Tibial nerve (tissue), 4 donors: ENCODE measurements around the gene DYNC1H1. TPM values are rescaled to one million over a fixed set of nuclear protein-coding genes. Genes with fewer than 3 reads are reported as not detected.
A peak's percentile ranks its signal among the peaks of the same experiment; 100 is the strongest.

Source experiments
- DNase-seq, 2 donors: peaks; one replicate each; pipeline ENCODE4 v3.0.0-alpha.2; 2019; ENCODE audit warnings: low spot score in 2 of 2
- H3K27ac ChIP-seq, 4 donors: fragments of 200-600 bp; sonication (generic) in 3 of 4; one replicate each; pipeline ENCODE4 v1.5.1; 2017 to 2019; ENCODE audit warnings: mild to moderate bottlenecking in 1 of 4
- H3K27me3 ChIP-seq, 2 donors: fragments of 200-600 bp; sonication (generic) in 1 of 2; one replicate each; pipeline versions ENCODE4 v1.5.1 to v1.6.0; 2017 to 2019
- H3K36me3 ChIP-seq, 3 donors: fragments of 200-600 bp; sonication (generic); one replicate each; pipeline ENCODE4 v1.5.1; 2018 to 2019
- H3K4me1 ChIP-seq, 4 donors: fragments of 200-600 bp; sonication (generic) in 3 of 4; one replicate each; pipeline ENCODE4 v1.5.1; 2017 to 2019
- H3K4me3 ChIP-seq, 4 donors: fragments of 200-600 bp; sonication (generic) in 3 of 4; one replicate each; pipeline ENCODE4 v1.5.1; 2017 to 2019; ENCODE audit warnings: mild to moderate bottlenecking in 1 of 4, moderate library complexity in 1 of 4
- H3K9me3 ChIP-seq, 4 donors: fragments of 200-600 bp; sonication (generic) in 3 of 4; one replicate each; pipeline ENCODE4 v1.5.1; 2017 to 2019
- CTCF ChIP-seq, 5 experiments: fragments of 200-600 bp in 3 of 5; fragments of 450-650 bp in 2 of 5; sonication (generic) in 3 of 5; IDR thresholded peaks; one replicate each; pipeline ENCODE4 v1.5.1; 2016 to 2019; ENCODE audit warnings: antibody characterized with exemption in 5 of 5, mild to moderate bottlenecking in 3 of 5, moderate library complexity in 2 of 5
- EP300 ChIP-seq, 2 donors: sonication (generic); formaldehyde crosslinking; IDR thresholded peaks; one replicate each; pipeline ENCODE4 v1.6.1; 2017; ENCODE audit warnings: antibody characterized with exemption in 2 of 2, mild to moderate bottlenecking in 1 of 2
- POLR2A ChIP-seq, 2 donors: fragments of 450-650 bp; IDR thresholded peaks; one replicate each; pipeline ENCODE4 v1.6.1; 2017; ENCODE audit warnings: antibody characterized with exemption in 2 of 2, mild to moderate bottlenecking in 2 of 2, moderate library complexity in 2 of 2
- WGBS, 2 donors: methylation state at CpG; one replicate each; pipeline ENCODE4 v1.1.5; 2018; 5-methylcytosine and 5-hydroxymethylcytosine counted together
- total RNA-seq, 4 donors: library from RNA; depleted of rRNA; stranded (reverse); fragments of >200 nt; gene quantifications; one replicate each; pipeline ENCODE4 v1.1.0, GENCODE V29; 2016

Gene DYNC1H1
- total RNA-seq, 4 donors from 2014 or later: 506 to 690 (median 631) TPM

DNA sequence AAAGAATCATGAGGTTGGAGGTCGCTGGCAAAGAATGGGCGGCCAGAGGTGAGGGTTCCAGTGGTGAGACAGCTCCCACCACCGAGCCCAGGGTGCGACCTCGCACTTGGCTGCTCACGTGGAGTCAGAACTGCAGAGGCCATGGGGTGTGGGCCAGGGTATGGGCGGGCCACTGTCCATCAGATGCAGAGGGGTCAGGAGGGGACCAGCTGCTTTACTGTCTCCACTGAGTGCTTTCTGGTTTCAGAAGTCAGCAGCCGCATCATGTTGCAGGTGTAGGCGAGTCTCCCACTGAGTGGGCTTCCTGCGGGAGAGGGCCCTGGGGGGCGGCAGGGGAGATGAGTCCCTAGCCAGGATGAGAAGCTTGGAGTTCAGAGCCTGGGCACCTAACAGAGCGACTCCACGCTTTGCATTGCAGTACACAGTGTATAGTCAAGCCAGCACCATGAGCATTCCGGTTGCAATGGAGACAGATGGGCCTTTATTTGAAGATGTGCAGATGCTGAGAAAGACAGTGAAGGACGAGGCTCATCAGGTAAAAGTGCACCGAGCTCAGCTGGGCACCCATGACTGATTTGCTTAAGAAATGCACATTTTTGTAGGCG is 46.9 kb upstream of the DYNC1H1 start:
- Histone ChIP-seq H3K4me3 (no peak overlapping the region), H3K36me3 (peaks cover 0 to 80% (median 0%) of the 10 kb centered on the region in 3 donors), H3K9me3 (no peaks in the 10 kb centered on the region), H3K27me3 (no peaks in the 10 kb centered on the region), H3K27ac (peak overlapping the region in 2 of 4 donors; percentile 43 to 50), H3K4me1 (peaks cover 0 to 12% (median 0%) of the 10 kb centered on the region in 4 donors)
- no peak for DNase-seq
- WGBS, 2 donors: 61% methylated on average over 16 to 17 of the region's 17 CpGs
- TF ChIP-seq EP300 (IDR thresholded peaks at IDR 0.05) (no peak), CTCF (IDR thresholded peaks at IDR 0.05) (no peak), POLR2A (IDR thresholded peaks at IDR 0.05) (no peak)

DNA sequence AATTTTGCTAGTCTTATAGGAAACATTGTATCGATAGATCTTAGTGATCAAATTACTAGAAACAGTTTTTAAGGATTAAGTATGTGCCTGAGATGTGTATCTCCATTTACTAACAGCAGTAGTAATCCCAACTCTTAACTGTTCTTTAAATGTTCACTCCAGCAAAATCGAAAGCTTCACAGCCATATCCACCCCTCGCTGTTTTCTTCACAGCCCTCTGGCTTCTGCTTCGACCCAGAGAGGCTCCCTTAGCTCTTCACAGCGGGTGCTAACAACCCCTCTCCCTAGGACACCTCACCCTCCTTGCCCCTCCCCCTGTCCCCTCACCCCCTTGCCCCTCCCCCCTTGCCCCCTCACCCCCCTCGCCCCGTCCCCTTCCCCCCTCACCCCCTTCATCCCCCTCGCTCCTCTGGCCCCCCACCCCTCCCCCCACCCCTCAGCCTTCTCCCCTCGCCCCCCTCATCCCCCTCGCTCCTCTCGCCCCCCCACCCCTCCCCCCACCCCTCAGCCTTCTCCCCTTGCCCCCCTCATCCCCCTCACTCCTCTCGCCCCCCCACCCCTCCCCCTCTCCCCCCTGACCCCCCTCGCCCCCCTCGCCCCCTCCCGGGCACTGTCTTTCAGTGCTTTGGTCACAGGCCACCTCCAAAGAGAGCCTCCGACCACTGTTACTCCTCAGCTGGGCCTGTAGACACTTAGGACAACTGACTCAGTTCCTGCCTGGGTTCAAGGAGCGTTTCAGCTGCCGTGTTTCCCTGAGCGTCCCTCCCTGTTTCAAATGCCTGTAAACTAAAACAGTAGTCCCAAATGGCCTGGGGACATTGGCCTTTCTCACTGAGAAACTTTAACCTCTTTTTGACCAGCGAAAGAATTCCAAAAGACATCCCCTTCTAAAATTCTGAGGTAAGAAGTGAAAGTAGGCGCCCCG is 46.0 kb upstream of the DYNC1H1 start:
- Histone ChIP-seq H3K27me3 (no peaks in the 10 kb centered on the region), H3K4me3 (no peak overlapping the region), H3K4me1 (peaks cover 0 to 12% (median 0%) of the 10 kb centered on the region in 4 donors), H3K36me3 (peaks cover 0 to 78% (median 0%) of the 10 kb centered on the region in 3 donors), H3K27ac (no peak overlapping the region), H3K9me3 (no peaks in the 10 kb centered on the region)
- TF ChIP-seq CTCF (IDR thresholded peaks at IDR 0.05) (no peak), EP300 (IDR thresholded peaks at IDR 0.05) (no peak), POLR2A (IDR thresholded peaks at IDR 0.05) (no peak)
- DNase-seq: no peak
- WGBS, 2 donors: 60% methylated on average over 13 to 15 of the region's 22 CpGs

GRCh38 chr14:101920271-101920670 is 44.1 kb upstream of the DYNC1H1 start:
- Histone ChIP-seq H3K27me3 (no peaks in the 10 kb centered on the region), H3K27ac (no peak overlapping the region), H3K4me3 (no peak overlapping the region), H3K9me3 (no peaks in the 10 kb centered on the region), H3K4me1 (peaks cover 0 to 12% (median 0%) of the 10 kb centered on the region in 4 donors), H3K36me3 (peaks cover 0 to 76% (median 0%) of the 10 kb centered on the region in 3 donors)
- DNase-seq: no peak
- no peak for TF ChIP-seq CTCF (IDR thresholded peaks at IDR 0.05)
- no peak for TF ChIP-seq POLR2A (IDR thresholded peaks at IDR 0.05)
- no peak for TF ChIP-seq EP300 (IDR thresholded peaks at IDR 0.05)
- WGBS, 2 donors: 85 to 86% methylated on average over 4 of the region's 4 CpGs

DNA sequence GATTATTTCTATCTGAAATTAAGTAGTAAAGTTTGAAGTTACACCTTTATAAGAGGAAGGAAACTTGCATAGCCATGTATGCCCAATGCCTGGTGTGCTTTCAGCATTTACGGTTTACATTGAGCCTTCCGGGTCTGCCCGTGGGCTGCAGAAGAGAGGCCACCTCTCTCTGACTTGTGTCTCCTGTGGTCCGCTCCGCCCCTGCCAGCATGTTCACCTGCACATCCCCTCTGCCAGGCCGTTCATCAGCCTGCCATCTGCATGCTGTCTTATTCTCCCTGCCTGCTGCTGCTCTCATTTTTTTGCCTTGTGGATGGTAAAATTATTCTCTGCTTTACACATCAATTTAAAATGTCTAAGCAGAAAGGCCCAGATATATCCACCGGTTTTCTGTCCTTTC is 41.5 kb upstream of the DYNC1H1 start:
- DNase-seq: no peak

More for the DNA sequence above, 41.5 kb upstream of the DYNC1H1 start:
- WGBS, 2 donors: 76 to 81% methylated on average over 7 of the region's 7 CpGs
- peaks cover 0 to 9% (median 0%) of the 10 kb centered on the region in 4 donors for H3K4me1 ChIP-seq
- peaks cover 0 to 65% (median 0%) of the 10 kb centered on the region in 3 donors for H3K36me3 ChIP-seq
- H3K27ac ChIP-seq: no peak overlapping the region
- TF ChIP-seq CTCF (IDR thresholded peaks at IDR 0.05): no peak
- no peak for TF ChIP-seq POLR2A (IDR thresholded peaks at IDR 0.05)
- TF ChIP-seq EP300 (IDR thresholded peaks at IDR 0.05): no peak
- no peaks in the 10 kb centered on the region for H3K27me3 ChIP-seq
- H3K4me3 ChIP-seq: no peak overlapping the region
- no peaks in the 10 kb centered on the region for H3K9me3 ChIP-seq
